Posterior vena cava (tissue), 2 donors: ENCODE data around the gene DNAJC19. TPM values are rescaled to one million over a fixed set of nuclear protein-coding genes. Genes with fewer than 3 reads are reported as not detected.

ENCODE experiments used
- DNase-seq: peaks from one replicate; pipeline ENCODE4 v3.0.0-alpha.2; 2020; ENCODE audit warnings: low spot score
- intact Hi-C, 2 donors: fragments of 100-400 bp; cut with DNase I; formaldehyde crosslinking; loops; one replicate each; pipeline versions ENCODE4 v1.14.1 to v1.14.2; 2022 to 2023
- total RNA-seq, 2 donors: library from RNA; stranded (reverse); fragmentation: NEBNext Ultra II Directional; extraction: Animal tissue kit (Norgen Biotek cat#: 25700); gene quantifications; one replicate each; pipeline ENCODE4 v1.2.1, GENCODE V29; 2021
- donor health status: DM: yes; HTN: yes; CAD: no.
- donor health status: DM: yes; HTN: yes; CAD: no.

Gene DNAJC19
- total RNA-seq, 2 donors from 2014 or later = 34.5 to 45.5 TPM

DNA sequence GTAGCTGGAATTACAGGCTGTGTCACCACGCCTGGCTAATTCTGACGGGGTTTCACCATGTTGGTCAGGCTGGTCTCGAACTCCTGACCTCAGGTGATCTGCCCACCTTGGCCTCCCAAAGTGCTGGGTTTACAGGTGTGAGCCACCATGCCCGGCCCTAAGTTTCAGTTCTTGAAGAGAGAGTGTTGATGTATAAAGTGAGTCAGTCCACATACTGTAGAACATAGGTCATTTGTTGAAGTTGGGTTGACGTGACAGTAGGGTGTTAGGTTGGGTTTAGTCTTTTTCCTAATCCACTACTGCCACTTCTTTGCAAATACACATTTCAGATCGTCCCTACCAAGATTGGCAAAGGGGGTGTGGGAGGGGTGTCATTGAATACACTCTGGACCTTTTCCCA is 15.2 kb downstream of the DNAJC19 start:
- DNase-seq = no peak
- intact Hi-C loops = no loop called here

DNA sequence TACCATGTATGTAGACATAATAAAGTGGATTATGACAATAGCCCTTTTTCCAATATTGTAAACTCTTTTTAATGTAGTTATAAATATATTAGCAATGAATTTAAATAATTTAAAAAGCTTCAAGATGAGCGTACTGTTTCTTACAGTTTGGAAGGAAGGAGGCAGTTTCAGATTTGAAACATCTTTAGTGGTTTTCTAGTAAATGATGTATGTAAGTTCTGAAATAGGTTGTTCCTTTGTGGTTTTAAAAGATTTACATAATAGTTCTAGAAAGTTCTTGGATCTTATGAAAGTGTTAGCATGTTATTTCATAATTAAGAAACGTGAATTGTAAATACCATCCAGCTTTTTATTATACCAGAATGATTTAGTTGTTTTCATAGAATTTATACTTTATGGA is 16.0 kb downstream of the DNAJC19 start:
- no peak for DNase-seq
- intact Hi-C loops = no loop called here

- DNase-seq = no peak
- intact Hi-C loops = no loop called here
These were observed 18.6 kb downstream of the DNAJC19 start for GRCh38 chr3:180970931-180971330.

GRCh38 chr3:180962530-180962929 is 27.0 kb downstream of the DNAJC19 start:
- DNase-seq = no peak
- intact Hi-C loops = no loop called here

DNA sequence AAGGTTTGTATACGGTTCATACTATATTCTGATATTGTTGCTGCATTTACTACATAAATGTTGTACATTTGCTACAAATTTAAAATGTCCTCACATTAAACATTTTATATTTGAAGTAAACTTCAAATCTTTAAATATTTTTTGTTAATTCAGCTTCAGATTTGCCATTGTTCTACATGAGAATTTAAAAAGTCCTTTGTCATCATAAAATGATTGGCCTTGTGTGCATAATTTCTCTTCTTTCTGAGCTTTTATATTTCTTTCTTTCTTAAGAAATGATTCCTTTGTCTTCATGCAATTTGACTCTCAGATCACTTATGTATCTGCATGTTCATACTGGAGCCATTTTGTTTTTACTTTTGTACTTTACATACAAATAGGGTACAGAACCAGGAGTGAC is 28.0 kb downstream of the DNAJC19 start:
- intact Hi-C loops = no loop called here
- DNase-seq = no peak

DNA sequence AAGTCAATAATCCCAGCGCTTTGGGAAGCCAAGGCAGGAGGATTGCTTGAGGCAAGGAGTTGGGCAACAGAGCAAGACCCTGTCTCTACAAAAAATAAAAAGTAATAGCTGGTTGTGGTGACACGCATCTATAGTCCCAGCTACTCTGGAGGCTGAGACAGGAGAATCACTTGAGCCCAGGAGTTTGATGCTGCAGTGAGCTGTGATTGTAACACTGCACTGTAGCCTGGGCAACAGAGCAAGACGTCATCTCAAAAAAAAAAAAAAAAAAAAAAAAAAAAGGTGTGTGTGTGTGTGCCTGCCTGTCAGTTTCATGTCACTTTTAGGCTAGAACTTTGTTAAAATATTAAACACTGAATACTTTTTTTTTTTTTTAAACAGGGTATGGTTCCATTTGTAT is 28.4 kb downstream of the DNAJC19 start:
- intact Hi-C loops = no loop called here
- DNase-seq = no peak

DNA sequence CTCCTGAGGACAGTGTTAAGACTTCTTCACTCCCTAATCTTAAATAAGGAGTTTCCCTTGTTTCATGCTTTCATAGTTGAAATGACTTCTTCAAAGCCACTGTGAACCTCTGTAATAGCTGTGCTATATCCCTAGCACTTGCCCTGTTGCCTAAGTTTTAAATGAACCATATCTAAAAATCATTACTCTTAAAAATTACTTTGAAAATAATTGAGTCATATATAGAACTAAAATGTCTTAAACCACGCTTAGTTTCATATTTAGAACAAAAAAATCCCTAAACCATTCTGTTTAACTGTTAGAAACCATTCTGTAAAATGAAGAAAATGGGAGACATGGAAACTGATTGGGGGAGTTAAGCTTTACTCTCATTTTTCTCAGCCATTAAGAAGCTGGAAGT is 29.8 kb downstream of the DNAJC19 start:
- intact Hi-C loops = no loop called here
- no peak for DNase-seq

GRCh38 chr3:180947761-180948390 is 41.7 kb downstream of the DNAJC19 start:
- intact Hi-C loops = no loop called here
- DNase-seq = no peak

GRCh38 chr3:180940826-180941225 is 48.7 kb downstream of the DNAJC19 start:
- intact Hi-C loops = loop anchor here in 1 of 2 donors (1.0 kb wide), 1 partner anchor 9 kb away; no protein-coding TSS in a partner anchor

GRCh38 chr3:180934638-180935037 is 54.9 kb downstream of the DNAJC19 start:
- intact Hi-C loops = no loop called here
- no peak for DNase-seq

More at GRCh38 chr3:180940826-180941225, 48.7 kb downstream of the DNAJC19 start:
- DNase-seq = no peak

Other genes with a start within 250 kb of the DNAJC19 start
- gene FXR1, start 77.1 kb downstream of the DNAJC19 start, total RNA-seq = 10 to 100 TPM; 87.7 to 96.8 TPM